ENCODE measurements around the gene PLEKHN1.
"Not testable (repeated sequence)": the region's sequence is repeated elsewhere in the genome, so short reads cannot be mapped to it uniquely, and the experiment has no call there.

PLEKHN1 gene

GRCh38 chr1:975896-976683, 9.8 kb downstream of the PLEKHN1 start:
- peak; percentile 76 for DNase-seq (ENCODE audit: low read depth)

- not testable (repeated sequence) for DNase-seq (ENCODE audit: low read depth)
Measured at GRCh38 chr1:976791-977190, 10.5 kb downstream of the PLEKHN1 start.

- no peak for DNase-seq (ENCODE audit: low read depth)
Measured at GRCh38 chr1:978069-978834, 12.0 kb downstream of the PLEKHN1 start.

- no peak for DNase-seq (ENCODE audit: low read depth)
Measured at GRCh38 chr1:978835-979743, 12.8 kb downstream of the PLEKHN1 start.

- DNase-seq (ENCODE audit: low read depth) = no peak
Measured at GRCh38 chr1:979744-980072, 13.4 kb downstream of the PLEKHN1 start.

GRCh38 chr1:980137-980571, 13.9 kb downstream of the PLEKHN1 start:
- DNase-seq (ENCODE audit: low read depth) = no peak

GRCh38 chr1:980602-981395, 14.5 kb downstream of the PLEKHN1 start:
- no peak for DNase-seq (ENCODE audit: low read depth)

GRCh38 chr1:981491-981954, 15.2 kb downstream of the PLEKHN1 start:
- no peak for DNase-seq (ENCODE audit: low read depth)

- DNase-seq (ENCODE audit: low read depth) = no peak
Measured at GRCh38 chr1:981955-982558, 15.8 kb downstream of the PLEKHN1 start, which contains the start of gene PERM1. Gene PERM1, minus strand, starts transcription at chr1:982093. Its CDS starts 1,064 bp downstream, at chr1:981029.

GRCh38 chr1:982765-983436, 16.6 kb downstream of the PLEKHN1 start:
- DNase-seq (ENCODE audit: low read depth) = no peak

GRCh38 chr1:983798-984475, 17.7 kb downstream of the PLEKHN1 start:
- DNase-seq (ENCODE audit: low read depth) = peak; percentile 42

- no peak for DNase-seq (ENCODE audit: low read depth)
Measured at GRCh38 chr1:984476-984814, 18.2 kb downstream of the PLEKHN1 start.

- no peak for DNase-seq (ENCODE audit: low read depth)
Measured at GRCh38 chr1:985126-985525, 18.8 kb downstream of the PLEKHN1 start.

- DNase-seq (ENCODE audit: low read depth) = not testable (repeated sequence)
Measured at GRCh38 chr1:988061-988460, 21.8 kb downstream of the PLEKHN1 start.

GRCh38 chr1:991275-991674, 25.0 kb downstream of the PLEKHN1 start:
- not testable (repeated sequence) for DNase-seq (ENCODE audit: low read depth)

GRCh38 chr1:991895-992294, 25.6 kb downstream of the PLEKHN1 start:
- DNase-seq (ENCODE audit: low read depth) = no peak

- DNase-seq (ENCODE audit: low read depth) = no peak
Measured at GRCh38 chr1:992362-992761, 26.1 kb downstream of the PLEKHN1 start.

GRCh38 chr1:993379-993995, 27.2 kb downstream of the PLEKHN1 start:
- DNase-seq (ENCODE audit: low read depth) = no peak

GRCh38 chr1:994546-994945, 28.3 kb downstream of the PLEKHN1 start:
- not testable (repeated sequence) for DNase-seq (ENCODE audit: low read depth)

All from EH (cell line).